GM23338 (cell line): ENCODE data around the gene BPI. TPM values are rescaled to one million over a fixed set of nuclear protein-coding genes. Genes with fewer than 3 reads are reported as not detected.

ENCODE experiments used
- ATAC-seq: fragments of 200-7000 bp; cut with Tn5 transposase; 3 replicates; pipeline ENCODE4 v1.9.1; 2020
- DNase-seq: peaks from one replicate; pipeline ENCODE4 v3.0.0-alpha.2; 2015; ENCODE audit warnings: low spot score
- H2AFZ ChIP-seq: fragments of 200-600 bp; sonication (generic); 2 replicates; pipeline ENCODE4 v1.8.0; 2016; ENCODE audit warnings: antibody characterized with exemption, mild to moderate bottlenecking, moderate library complexity
- H3F3A ChIP-seq: fragments of 200-600 bp; sonication (generic); replicated peaks from 2 replicates; pipeline ENCODE4 v1.8.0; 2017; ENCODE audit warnings: antibody characterized with exemption, mixed run types, low read depth
- H3K27ac ChIP-seq: fragments of 200-600 bp; sonication (generic); 2 replicates; pipeline ENCODE4 v1.6.1; 2016; ENCODE audit warnings: low read depth
- H3K27me3 ChIP-seq: fragments of 200-600 bp; sonication (generic); 2 replicates; pipeline ENCODE4 v1.8.0; 2016; ENCODE audit warnings: mild to moderate bottlenecking, mixed run types, moderate library complexity; ENCODE audit not compliant: insufficient read depth
- H3K36me3 ChIP-seq: fragments of 200-600 bp; sonication (generic); 2 replicates; pipeline ENCODE4 v1.8.0; 2016; ENCODE audit warnings: mild to moderate bottlenecking; ENCODE audit not compliant: insufficient read depth
- H3K4me1 ChIP-seq: fragments of 200-600 bp; sonication (generic); 2 replicates; pipeline ENCODE4 v1.8.0; 2016; ENCODE audit warnings: mild to moderate bottlenecking, moderate library complexity; ENCODE audit not compliant: insufficient read depth
- H3K4me2 ChIP-seq: fragments of 200-600 bp; sonication (generic); 2 replicates; pipeline ENCODE4 v1.7.1; 2017; ENCODE audit warnings: mixed run types
- H3K4me3 ChIP-seq: fragments of 200-600 bp; sonication (generic); 2 replicates; pipeline ENCODE4 v1.6.1; 2016; ENCODE audit warnings: mixed run types
- H3K79me2 ChIP-seq: fragments of 200-600 bp; sonication (generic); replicated peaks from 2 replicates; pipeline ENCODE4 v1.8.0; 2017; ENCODE audit warnings: mild to moderate bottlenecking; ENCODE audit not compliant: insufficient read depth
- H3K9me2 ChIP-seq: fragments of 200-600 bp; sonication (generic); 2 replicates; pipeline ENCODE4 v1.8.0; 2017; ENCODE audit not compliant: insufficient read depth
- H4K20me1 ChIP-seq: fragments of 200-600 bp; sonication (generic); replicated peaks from 2 replicates; pipeline ENCODE4 v1.8.0; 2017; ENCODE audit warnings: mild to moderate bottlenecking; ENCODE audit not compliant: insufficient read depth
- H3K27ac Mint-ChIP-seq: 2 replicates; pipeline ENCODE4 v1.8.0; 2020; ENCODE audit warnings: inconsistent platforms, mild to moderate bottlenecking, moderate library complexity, mixed read lengths
- H3K27me3 Mint-ChIP-seq: 3 replicates; pipeline ENCODE4 v1.8.0; 2022; ENCODE audit warnings: low read depth, mild to moderate bottlenecking, moderate library complexity, mixed read lengths, inconsistent platforms; ENCODE audit not compliant: insufficient read depth, poor library complexity
- H3K36me3 Mint-ChIP-seq: 3 replicates; pipeline ENCODE4 v1.8.0; 2021; ENCODE audit warnings: low read depth, mild to moderate bottlenecking, inconsistent platforms, moderate library complexity, mixed read lengths
- H3K4me1 Mint-ChIP-seq: 3 replicates; pipeline ENCODE4 v1.8.0; 2020; ENCODE audit warnings: mild to moderate bottlenecking, inconsistent platforms, mixed read lengths
- H3K4me3 Mint-ChIP-seq: 3 replicates; pipeline ENCODE4 v1.8.0; 2021; ENCODE audit warnings: moderate library complexity, mild to moderate bottlenecking, inconsistent platforms, mixed read lengths
- H3K9me3 Mint-ChIP-seq: 3 replicates; pipeline ENCODE4 v1.8.0; 2020; ENCODE audit warnings: moderate library complexity, mild to moderate bottlenecking, inconsistent platforms, mixed read lengths
- CTCF ChIP-seq, 2 experiments: fragments of 200-600 bp in 1 of 2; sonication (generic) in 1 of 2; conservative IDR thresholded peaks; 2 replicates each; pipeline versions ENCODE4 v1.5.1 to v1.6.1; 2016 to 2017; ENCODE audit warnings: antibody characterized with exemption in 2 of 2, low read depth in 2 of 2, mild to moderate bottlenecking in 2 of 2, moderate library complexity in 1 of 2
- EZH2 ChIP-seq: fragments of 200-600 bp; sonication (generic); IDR thresholded peaks from one replicate; pipeline ENCODE4 v1.8.0; 2017; ENCODE audit warnings: antibody characterized with exemption, mild to moderate bottlenecking, low read depth; ENCODE audit not compliant: unreplicated experiment
- EZH2phosphoT487 ChIP-seq: fragments of 200-600 bp; sonication (generic); IDR thresholded peaks from one replicate; pipeline ENCODE4 v1.8.1; 2018; ENCODE audit warnings: antibody characterized with exemption; ENCODE audit not compliant: unreplicated experiment
- JUNB ChIP-seq: IDR thresholded peaks from one replicate; pipeline ENCODE4 v1.6.1; 2016; ENCODE audit warnings: antibody characterized with exemption; ENCODE audit not compliant: unreplicated experiment
- POLR2AphosphoS5 ChIP-seq: IDR thresholded peaks from 2 replicates; pipeline ENCODE4 v1.6.1; 2016; ENCODE audit warnings: antibody characterized with exemption, low read depth
- STAT1 ChIP-seq: IDR thresholded peaks from one replicate; pipeline ENCODE4 v1.6.1; 2016; ENCODE audit warnings: antibody characterized with exemption; ENCODE audit not compliant: unreplicated experiment
- ZNF331 ChIP-seq: fragments of 250-450 bp; sonication (Bioruptor Pico); IDR thresholded peaks from 2 replicates; pipeline ENCODE4 v1.5.0; 2020; ENCODE audit warnings: low read depth, mild to moderate bottlenecking, moderate library complexity
- ZNF462 ChIP-seq: fragments of 250-450 bp; sonication (Bioruptor Pico); IDR thresholded peaks from 2 replicates; pipeline ENCODE4 v1.5.0; 2020; ENCODE audit warnings: mild to moderate bottlenecking, moderate library complexity
- polyA plus RNA-seq: library from polyadenylated mRNA; unstranded; fragments of >200 nt; fragmentation: Nextera tagmentation; extraction: Ambion mirVana; gene quantifications from 2 replicates; pipeline ENCODE4 v1.2.1, GENCODE V29; 2016
- total RNA-seq: library from RNA; depleted of rRNA; stranded (reverse); fragments of >200 nt; shearing (Covaris generic); gene quantifications from 2 replicates; pipeline ENCODE4 v1.2.3, GENCODE V29; 2014

The BPI gene
- total and polyA plus RNA-seq, 2 experiments from 2014 or later, result not detected

GRCh38 chr20:38290829-38291814, 12.8 kb upstream of the BPI start:
- Histone ChIP-seq H3K27ac (no peak overlapping the region), H3K27me3 (no peaks in the 10 kb centered on the region), H3K36me3 (no peaks in the 10 kb centered on the region), H3K9me2 (no peaks in the 10 kb centered on the region), H3F3A (no peaks in the 10 kb centered on the region), H2AFZ (peak overlapping the region; percentile 5; the same call in 1 of the 2 replicates), H3K4me1 (no peaks in the 10 kb centered on the region), H3K4me3 (no peak overlapping the region), H3K79me2 (no peaks in the 10 kb centered on the region), H4K20me1 (no peaks in the 10 kb centered on the region), H3K4me2 (no peak overlapping the region)
- no peak overlapping the region; the same call in 2 of the 3 replicates for H3K4me3 Mint-ChIP-seq
- ATAC-seq (peak; percentile 90), DNase-seq (peak; percentile 92)
- TF ChIP-seq CTCF (conservative IDR thresholded peaks at IDR 0.05; ENCODE audit: low read depth in 2 of 2) (peak; percentile 89), JUNB (no peak), EZH2phosphoT487 (no peak)
- no peaks in the 10 kb centered on the region; the same call in 2 of the 3 replicates for H3K9me3 Mint-ChIP-seq
- H3K27ac Mint-ChIP-seq, result no peak overlapping the region
- H3K27me3 Mint-ChIP-seq, result peaks cover 11% of the 10 kb centered on the region
- H3K4me1 Mint-ChIP-seq, result peaks cover 26% of the 10 kb centered on the region
- no peaks in the 10 kb centered on the region for H3K36me3 Mint-ChIP-seq

GRCh38 chr20:38291966-38292365, 12.0 kb upstream of the BPI start:
- H3K4me1 Mint-ChIP-seq, result peaks cover 20% of the 10 kb centered on the region
- H3K36me3 Mint-ChIP-seq, result no peaks in the 10 kb centered on the region
- H3K27ac Mint-ChIP-seq, result no peak overlapping the region
- Histone ChIP-seq H3K4me3 (no peak overlapping the region), H3K79me2 (no peaks in the 10 kb centered on the region), H3K36me3 (no peaks in the 10 kb centered on the region), H3F3A (no peaks in the 10 kb centered on the region), H3K4me1 (no peaks in the 10 kb centered on the region), H3K27ac (no peak overlapping the region), H4K20me1 (no peaks in the 10 kb centered on the region), H2AFZ (no peak overlapping the region), H3K9me2 (no peaks in the 10 kb centered on the region), H3K27me3 (no peaks in the 10 kb centered on the region), H3K4me2 (no peak overlapping the region)
- no peak for DNase-seq
- H3K9me3 Mint-ChIP-seq, result no peaks in the 10 kb centered on the region
- H3K27me3 Mint-ChIP-seq, result peaks cover 11% of the 10 kb centered on the region
- no peak overlapping the region for H3K4me3 Mint-ChIP-seq
- ATAC-seq, result no peak
- TF ChIP-seq ZNF462 (CRISPR knock-in tag), result no peak
- no peak for TF ChIP-seq ZNF331 (CRISPR knock-in tag)
- TF ChIP-seq POLR2AphosphoS5, result no peak
- no peak for TF ChIP-seq EZH2
- TF ChIP-seq CTCF (conservative IDR thresholded peaks at IDR 0.05; ENCODE audit: low read depth in 2 of 2), result no peak
- TF ChIP-seq STAT1, result no peak
